Neural cell (in vitro differentiated cells): ENCODE measurements around the gene CALHM5.

Source experiments
- CTCF ChIP-seq: fragments of 450-650 bp; IDR thresholded peaks from 2 replicates; pipeline ENCODE4 v1.5.1; 2014; ENCODE audit warnings: antibody characterized with exemption, mild to moderate bottlenecking, moderate library complexity; ENCODE audit not compliant: poor library complexity, severe bottlenecking
- EP300 ChIP-seq: fragments of 450-650 bp; conservative IDR thresholded peaks from 2 replicates; pipeline ENCODE4 v1.6.1; 2014; ENCODE audit warnings: antibody characterized with exemption, mild to moderate bottlenecking, moderate library complexity; ENCODE audit not compliant: poor library complexity, severe bottlenecking
- EZH2 ChIP-seq: fragments of 200-600, 300-800 bp; shearing (Covaris generic), sonication (generic); IDR thresholded peaks from 2 replicates; pipeline ENCODE4 v1.6.1; 2014; ENCODE audit warnings: antibody characterized with exemption, low read length, borderline replicate concordance, mild to moderate bottlenecking; ENCODE audit not compliant: insufficient read depth, poor library complexity, severe bottlenecking
- MXI1 ChIP-seq: fragments of 450-650 bp; conservative IDR thresholded peaks from 2 replicates; pipeline ENCODE4 v1.6.1; 2014; ENCODE audit warnings: antibody characterized with exemption, mild to moderate bottlenecking; ENCODE audit not compliant: poor library complexity, severe bottlenecking
- POLR2AphosphoS5 ChIP-seq: IDR thresholded peaks from 2 replicates; pipeline ENCODE4 v1.6.1; 2012
- RAD21 ChIP-seq: fragments of 450-650 bp; conservative IDR thresholded peaks from 2 replicates; pipeline ENCODE4 v1.6.1; 2014; ENCODE audit warnings: antibody characterized with exemption, mild to moderate bottlenecking, moderate library complexity
- TF ChIP-seq, protein P1 (sequence below): IDR thresholded peaks from 2 replicates; pipeline ENCODE4 v1.6.1; 2012; ENCODE audit warnings: borderline replicate concordance

GRCh38 chr6:116515141-116515540 is 3.7 kb downstream of the CALHM5 start:
- no peak for TF ChIP-seq RAD21
- no peak for TF ChIP-seq EZH2
- no peak for TF ChIP-seq CTCF
- TF ChIP-seq MXI1: no peak
- TF ChIP-seq EP300: no peak
- TF ChIP-seq, protein P1, sequence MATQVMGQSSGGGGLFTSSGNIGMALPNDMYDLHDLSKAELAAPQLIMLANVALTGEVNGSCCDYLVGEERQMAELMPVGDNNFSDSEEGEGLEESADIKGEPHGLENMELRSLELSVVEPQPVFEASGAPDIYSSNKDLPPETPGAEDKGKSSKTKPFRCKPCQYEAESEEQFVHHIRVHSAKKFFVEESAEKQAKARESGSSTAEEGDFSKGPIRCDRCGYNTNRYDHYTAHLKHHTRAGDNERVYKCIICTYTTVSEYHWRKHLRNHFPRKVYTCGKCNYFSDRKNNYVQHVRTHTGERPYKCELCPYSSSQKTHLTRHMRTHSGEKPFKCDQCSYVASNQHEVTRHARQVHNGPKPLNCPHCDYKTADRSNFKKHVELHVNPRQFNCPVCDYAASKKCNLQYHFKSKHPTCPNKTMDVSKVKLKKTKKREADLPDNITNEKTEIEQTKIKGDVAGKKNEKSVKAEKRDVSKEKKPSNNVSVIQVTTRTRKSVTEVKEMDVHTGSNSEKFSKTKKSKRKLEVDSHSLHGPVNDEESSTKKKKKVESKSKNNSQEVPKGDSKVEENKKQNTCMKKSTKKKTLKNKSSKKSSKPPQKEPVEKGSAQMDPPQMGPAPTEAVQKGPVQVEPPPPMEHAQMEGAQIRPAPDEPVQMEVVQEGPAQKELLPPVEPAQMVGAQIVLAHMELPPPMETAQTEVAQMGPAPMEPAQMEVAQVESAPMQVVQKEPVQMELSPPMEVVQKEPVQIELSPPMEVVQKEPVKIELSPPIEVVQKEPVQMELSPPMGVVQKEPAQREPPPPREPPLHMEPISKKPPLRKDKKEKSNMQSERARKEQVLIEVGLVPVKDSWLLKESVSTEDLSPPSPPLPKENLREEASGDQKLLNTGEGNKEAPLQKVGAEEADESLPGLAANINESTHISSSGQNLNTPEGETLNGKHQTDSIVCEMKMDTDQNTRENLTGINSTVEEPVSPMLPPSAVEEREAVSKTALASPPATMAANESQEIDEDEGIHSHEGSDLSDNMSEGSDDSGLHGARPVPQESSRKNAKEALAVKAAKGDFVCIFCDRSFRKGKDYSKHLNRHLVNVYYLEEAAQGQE: no peak
- TF ChIP-seq POLR2AphosphoS5: no peak
